H4 (cell line): ENCODE data around the gene OR1I1. TPM values are rescaled to one million over a fixed set of nuclear protein-coding genes. Genes with fewer than 3 reads are reported as not detected.

Experiments used
- DNase-seq: peaks from one replicate; pipeline ENCODE4 v3.0.0-alpha.2; 2015; ENCODE audit warnings: low spot score
- total RNA-seq: library from RNA; depleted of rRNA; stranded (reverse); fragments of >200 nt; shearing (Covaris generic); gene quantifications from 2 replicates; pipeline ENCODE4 v1.2.3, GENCODE V29; 2014

The OR1I1 gene
- total RNA-seq, 1 experiment from 2014 or later, result not detected

DNA sequence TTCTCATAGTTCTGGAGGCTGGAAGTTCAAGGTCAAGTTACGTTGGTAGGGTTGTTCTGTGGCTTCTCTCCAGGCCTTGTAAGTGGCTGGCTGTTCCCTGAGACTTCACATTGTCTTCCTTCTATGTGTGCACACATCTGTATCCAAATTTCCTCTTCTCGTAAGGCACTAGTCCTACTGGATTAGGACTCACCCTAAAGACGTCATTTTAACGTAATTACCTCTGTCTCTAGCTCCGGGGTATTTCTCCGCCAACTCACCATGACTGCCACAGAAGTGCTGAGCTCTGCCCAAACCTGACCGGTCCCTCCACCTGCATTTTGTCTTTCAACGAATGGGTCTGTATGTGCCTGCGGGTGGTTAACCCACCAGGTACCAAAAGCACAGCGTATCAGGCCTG, 16.4 kb downstream of the OR1I1 start:
- DNase-seq, result no peak

DNA sequence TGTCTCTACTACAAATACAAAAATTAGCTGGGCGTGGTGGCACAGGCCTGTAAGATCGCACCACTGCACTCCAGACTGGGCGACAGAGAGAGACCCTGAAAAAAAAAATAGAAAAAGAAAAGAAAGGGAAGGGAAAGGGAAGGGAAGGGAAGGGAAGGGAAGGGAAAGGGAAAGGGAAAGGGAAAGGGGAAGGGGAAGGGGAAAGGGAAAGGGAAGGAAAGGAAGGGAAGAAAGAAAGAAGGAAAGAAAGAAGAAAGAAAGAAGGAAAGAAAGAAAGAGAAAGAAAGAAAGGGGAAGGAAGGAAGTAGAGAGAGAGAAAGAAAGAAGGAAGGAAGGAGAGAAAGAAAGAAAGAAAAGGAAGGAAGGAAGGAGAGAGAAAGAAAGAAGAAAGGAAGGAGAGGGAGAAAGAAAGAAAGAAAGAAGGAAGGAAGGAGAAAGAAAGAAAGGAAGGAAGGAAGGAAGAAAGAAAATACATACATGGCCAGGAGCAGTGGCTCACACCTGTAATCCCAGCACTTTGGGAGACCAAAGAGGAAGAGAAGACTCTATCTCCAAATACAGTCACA, 17.1 kb downstream of the OR1I1 start:
- DNase-seq, result no peak

DNA sequence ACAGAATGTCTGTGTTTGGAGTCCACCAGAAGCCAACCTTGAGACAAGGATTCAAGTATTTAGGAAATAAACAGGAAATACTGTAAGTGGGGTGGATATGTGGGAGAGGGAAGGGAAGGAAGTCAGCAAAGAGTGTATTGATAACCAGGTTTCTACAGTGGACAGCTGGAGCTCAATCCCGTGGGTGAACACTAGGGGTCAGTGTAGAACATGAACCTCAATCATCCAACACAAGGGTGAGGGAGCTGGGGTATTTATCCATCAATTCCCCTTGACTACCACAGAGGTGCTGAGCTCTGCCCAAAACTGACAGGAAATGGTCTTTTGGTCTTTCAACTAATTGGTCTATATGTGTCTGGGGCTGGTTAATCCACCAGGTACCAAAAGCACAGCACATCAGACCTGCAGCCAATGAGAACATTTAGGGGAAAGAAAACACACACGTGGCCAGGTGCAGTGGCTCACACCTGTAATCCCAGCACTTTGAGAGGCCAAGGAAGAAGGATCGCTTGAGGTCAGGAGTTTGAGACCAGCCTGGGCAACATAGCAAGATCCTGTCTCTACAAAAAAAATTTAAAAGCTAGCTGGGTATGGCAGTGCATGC, 19.6 kb downstream of the OR1I1 start:
- peak; percentile 57 for DNase-seq

DNA sequence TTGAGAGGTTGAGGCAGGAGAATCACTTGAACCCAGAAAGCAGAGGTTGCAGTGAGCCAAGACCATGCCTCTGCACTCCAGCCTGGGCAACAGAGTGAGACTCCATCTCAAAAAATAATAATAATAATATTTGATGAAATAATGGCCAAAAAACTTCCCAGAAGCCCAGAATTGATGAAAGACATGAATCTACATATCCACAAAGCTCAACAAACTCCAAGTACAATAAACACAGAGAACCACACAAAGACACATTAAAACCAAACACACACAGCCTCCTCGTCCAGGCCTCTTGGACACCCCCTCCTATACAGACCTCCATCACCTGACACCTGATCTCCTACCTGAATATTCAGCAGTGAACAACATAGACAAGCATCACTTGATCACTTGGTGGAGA, 22.0 kb downstream of the OR1I1 start:
- no peak for DNase-seq

DNA sequence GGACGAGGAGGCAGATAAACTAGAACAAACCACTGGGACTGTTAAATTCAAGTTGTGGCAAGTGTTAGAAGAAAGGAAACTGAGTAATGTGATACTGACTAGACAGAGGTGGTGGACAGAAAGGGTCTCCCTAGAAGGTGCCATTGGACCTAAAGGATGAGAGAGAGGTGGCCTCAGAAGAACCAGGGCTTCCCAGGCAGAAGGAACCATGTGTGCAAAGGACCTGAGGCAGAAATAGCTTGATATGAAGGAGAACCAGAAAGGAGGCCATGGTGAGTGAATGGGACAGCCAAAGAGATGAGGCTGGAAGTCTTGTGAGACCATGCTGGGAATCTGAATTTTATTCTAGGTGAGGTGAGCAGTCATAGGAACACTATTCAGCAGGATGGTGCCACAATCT, 22.4 kb downstream of the OR1I1 start:
- no peak for DNase-seq

DNA sequence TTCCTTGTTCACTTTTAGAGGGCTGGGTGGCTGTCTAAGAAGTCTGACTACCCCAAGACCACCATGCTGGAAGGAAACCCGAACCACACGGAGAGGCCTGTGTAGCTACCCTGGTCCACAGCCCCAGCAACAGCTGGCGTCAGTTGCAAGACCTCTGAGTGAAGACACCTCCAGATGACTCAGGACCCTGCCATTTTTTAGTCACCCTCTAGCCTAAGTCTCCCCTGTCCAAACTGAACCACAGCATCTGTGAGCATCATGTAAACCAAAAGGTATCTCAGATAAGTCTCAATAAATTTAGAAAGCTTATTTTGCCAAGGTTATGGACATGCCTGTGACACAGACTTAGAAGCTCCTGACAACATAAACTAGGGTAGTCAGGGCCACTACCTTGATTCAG, 23.0 kb downstream of the OR1I1 start:
- no peak for DNase-seq

DNA sequence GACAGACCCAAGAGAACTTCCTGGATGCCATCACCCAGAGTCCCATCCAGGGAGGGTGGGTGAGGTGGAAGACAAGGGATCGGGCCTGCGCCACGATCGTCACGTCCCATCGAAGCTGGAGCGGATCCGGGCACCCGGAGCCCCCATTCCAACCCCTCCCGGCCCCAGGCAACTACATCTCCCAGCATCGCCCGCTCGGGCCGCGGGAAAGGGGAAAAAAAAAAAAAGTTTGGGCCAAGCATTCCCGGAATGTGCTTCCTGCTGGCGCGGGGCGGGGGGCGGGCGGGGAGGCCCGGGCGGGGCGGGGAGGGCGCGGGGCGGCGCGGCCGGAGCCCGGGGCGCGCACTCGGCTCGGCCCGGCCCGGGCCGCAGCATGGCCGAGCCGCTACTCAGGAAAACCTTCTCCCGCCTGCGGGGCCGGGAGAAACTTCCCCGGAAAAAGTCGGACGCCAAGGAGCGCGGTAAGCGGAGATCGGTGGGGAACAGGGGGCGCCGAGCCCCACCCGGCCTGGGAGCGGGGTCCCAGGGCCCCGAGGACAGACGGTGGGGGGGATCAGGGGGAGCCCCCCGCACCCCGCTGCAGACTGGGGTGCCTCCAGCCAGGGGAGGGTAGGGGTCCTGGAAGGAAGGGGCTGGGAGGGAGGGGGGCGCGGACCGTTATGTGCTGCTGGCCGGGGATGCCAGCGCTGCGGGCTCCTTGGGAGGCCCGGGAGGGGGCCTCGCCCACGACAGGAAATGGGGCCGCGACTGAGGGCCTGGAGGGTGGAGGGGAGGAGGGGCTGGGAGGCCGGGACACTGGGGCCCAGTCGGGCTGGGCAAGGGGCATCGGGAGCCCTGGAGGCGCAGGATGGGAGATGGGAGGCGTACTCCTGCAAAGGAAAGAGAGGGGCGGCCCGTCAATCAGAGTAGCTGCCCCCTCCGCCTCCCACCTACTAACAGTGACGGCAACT, 25.3 kb downstream of the OR1I1 start, which contains the start of gene SYDE1:
Gene SYDE1, plus strand, starts transcription at position 341 of the 950 bp plus-strand sequence. Its CDS starts 33 bp downstream, at position 374.
- peak; percentile 42 for DNase-seq

DNA sequence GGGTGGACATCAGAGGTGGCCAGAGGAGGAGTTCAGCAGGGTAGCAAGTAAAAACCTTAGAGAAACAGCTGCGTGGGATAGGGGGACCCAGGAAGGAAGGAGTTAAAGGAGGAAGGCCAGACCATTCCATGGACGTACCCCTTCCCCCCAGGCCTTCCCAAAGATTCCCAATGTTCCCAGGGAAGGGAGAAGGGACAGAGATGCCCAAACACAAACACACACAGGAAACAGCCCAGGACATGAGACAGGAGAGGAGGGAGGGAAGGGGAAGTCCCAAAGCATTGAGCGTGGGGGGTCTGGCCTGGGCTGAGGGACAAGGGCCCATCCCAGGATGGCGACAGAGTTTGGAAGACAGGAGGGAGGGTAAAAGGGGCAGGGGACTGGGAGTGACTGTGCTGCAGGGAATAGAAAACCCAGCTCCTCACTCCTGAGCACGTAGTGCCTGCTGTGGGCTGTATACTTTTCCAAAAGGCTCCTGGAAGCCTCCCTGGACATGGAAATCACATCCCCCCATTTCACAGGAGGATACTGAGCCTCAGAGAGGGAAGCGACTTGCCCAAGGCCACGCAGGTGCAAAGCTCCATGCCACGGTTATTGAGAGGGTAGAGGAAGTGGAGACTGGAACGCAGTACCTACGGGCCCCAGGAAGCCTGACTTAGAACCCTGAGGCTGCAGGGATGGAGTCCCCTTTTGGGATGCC, 26.3 kb downstream of the OR1I1 start:
- no peak for DNase-seq

DNA sequence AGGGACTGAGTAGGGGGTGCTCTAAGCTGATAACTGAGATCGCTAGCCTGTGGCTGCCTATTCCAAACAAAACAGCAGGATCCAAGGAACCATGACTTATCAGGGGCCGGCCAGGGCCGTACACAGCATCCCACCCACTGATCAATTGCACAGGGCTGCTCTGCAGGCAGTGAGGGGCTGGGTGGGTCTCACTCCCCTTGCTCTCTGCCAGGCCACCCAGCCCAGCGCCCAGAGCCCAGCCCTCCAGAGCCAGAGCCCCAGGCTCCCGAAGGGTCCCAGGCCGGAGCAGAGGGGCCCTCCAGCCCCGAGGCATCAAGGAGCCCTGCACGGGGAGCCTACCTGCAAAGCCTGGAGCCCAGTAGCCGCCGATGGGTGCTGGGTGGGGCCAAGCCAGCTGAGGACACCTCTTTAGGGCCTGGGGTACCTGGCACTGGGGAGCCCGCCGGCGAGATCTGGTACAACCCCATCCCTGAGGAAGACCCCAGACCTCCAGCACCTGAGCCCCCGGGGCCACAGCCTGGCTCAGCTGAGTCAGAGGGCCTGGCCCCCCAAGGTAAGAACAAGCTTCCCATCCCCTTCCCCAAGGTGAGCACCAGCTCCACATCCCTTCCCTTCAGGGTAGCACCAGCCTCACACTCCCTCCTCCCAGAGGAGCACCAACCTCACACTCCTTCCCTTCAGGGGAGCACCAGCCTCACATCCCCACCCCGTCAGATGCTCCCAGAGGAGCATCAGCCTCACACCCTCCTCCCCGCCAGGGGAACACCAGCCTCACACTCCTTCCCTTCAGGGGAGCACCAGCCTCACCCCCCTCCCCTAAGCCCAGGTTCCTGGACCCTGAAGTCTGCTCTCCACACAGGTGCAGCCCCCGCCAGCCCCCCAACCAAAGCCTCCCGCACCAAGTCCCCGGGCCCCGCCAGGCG, 27.1 kb downstream of the OR1I1 start:
- no peak for DNase-seq

DNA sequence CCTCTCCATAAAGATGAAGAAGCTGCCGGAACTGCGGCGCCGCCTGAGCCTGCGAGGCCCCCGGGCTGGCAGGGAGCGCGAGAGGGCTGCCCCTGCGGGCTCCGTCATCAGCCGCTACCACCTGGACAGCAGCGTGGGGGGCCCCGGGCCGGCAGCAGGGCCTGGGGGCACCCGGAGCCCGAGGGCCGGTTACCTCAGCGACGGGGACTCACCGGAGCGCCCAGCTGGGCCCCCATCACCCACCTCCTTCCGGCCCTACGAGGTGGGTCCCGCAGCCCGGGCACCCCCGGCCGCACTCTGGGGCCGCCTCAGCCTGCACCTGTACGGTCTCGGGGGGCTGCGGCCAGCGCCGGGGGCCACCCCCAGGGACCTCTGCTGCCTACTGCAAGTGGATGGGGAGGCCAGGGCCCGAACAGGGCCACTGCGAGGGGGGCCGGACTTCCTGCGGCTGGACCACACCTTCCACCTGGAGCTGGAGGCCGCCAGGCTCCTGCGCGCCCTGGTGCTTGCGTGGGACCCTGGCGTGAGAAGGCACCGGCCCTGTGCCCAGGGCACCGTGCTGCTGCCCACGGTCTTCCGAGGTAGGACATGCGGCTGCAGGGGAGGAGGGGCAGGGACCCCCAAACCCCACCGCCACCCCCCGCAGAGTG, 27.9 kb downstream of the OR1I1 start:
- DNase-seq, result no peak

DNA sequence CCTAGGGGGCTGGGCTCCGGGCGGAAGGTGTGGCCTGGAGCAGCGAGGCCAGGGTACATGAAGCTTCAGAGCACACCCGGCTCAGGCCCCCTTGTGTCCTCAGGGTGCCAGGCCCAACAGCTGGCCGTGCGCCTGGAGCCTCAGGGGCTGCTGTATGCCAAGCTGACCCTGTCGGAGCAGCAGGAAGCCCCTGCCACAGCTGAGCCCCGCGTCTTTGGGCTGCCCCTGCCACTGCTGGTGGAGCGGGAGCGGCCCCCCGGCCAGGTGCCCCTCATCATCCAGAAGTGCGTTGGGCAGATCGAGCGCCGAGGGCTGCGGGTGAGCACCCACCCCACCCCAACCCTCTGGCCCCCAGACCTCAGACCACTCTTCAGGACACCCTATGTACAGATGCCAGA, 28.4 kb downstream of the OR1I1 start:
- DNase-seq, result no peak

DNA sequence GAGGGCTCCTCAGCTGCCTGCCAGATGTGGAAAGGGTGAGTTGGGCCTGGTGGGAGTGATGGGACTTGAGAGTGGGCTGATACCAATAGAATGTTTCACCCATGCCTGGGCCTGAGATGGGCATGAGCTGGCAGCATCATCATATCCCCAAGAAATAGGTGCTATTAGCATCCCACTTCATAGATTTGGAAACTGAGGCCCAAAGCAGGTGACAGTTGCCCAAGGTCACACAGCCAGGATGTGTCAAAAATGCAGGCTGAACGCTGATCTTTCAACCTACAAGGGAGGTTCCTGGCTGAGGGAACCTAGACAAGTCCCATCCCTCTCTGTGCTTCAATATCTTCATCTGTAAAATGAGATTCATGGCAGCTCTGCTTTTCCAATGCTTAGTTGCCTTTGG, 29.7 kb downstream of the OR1I1 start:
- no peak for DNase-seq

DNA sequence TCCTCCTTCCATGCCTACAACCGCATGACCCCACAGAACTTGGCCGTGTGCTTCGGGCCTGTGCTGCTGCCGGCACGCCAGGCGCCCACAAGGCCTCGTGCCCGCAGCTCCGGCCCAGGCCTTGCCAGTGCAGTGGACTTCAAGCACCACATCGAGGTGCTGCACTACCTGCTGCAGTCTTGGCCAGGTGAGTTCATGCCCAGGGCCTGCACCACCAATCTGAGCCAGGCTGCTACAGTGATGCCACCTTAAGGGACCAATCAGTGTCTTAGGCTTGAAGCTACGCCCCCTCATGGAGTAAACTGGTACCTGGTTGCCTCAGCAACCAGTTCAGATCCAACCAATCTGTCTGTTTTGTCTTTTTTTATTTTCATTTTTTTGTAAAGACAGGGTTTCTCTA, 30.4 kb downstream of the OR1I1 start:
- no peak for DNase-seq

DNA sequence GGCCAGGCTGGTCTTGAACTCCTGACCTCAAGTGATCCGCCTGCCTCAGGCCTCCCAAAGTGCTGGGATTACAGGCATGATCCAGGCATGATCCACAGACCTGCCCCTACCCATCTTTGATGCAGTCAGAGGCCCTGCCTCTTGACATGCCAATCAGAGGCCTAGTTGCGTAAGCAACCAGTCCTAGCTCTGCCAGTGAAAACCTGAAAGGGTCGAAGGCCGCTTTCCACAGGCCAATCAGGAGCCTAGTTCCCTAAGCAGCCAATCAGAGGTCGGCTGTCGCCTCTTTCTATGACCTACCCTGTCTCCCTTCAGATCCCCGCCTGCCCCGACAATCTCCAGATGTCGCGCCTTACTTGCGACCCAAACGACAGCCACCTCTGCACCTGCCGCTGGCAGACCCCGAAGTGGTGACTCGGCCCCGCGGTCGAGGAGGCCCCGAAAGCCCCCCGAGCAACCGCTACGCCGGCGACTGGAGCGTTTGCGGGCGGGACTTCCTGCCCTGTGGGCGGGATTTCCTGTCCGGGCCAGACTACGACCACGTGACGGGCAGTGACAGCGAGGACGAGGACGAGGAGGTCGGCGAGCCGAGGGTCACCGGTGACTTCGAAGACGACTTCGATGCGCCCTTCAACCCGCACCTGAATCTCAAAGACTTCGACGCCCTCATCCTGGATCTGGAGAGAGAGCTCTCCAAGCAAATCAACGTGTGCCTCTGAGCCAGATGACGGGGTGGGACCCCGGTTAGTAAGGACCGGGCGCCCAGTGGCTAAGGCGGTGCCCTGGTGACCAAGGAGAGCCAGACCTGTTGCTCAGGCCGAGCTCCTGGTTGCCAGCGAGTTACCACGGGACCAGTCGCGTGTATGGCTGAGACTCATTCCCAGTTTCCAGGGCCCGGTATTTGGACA, 31.5 kb downstream of the OR1I1 start:
- no peak for DNase-seq

DNA sequence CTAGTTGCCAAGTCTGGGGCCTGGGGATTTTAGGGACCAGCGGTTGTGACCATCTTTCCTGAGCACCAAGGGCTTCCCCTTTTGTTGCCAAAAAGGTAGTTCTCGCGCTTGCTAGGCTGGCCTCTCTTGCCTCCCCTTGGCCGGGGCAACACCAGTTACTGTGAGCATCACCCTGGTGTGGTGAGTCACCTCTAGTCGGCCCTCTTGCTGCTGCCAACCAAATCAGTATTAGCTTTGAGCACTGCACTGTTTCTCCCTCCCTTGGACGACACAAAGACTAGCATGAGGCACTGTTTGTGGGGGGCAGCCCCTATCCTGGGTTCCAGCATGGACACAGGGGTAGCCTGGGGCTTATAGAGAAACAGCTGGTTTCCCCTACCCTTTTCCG, 32.1 kb downstream of the OR1I1 start:
- no peak for DNase-seq

DNA sequence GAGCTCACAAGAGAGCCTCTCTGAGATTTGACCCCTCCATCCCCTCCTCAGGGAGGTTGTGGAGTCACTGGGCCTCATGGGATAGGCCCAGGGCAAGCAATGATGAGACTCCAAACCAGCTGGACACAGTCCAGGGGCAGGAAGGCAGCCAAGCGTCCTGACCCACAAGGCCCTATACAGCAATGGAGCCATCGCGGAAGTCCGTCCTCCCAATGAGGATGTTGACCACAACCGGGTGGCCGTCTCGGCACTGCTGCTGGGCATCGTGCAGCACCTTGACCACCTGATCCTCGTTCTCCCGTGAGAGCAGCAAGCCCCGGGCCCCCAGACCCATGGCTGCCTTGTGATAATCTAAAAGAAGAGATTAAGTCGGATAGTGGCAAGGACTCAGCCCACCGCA, 33.1 kb downstream of the OR1I1 start:
- no peak for DNase-seq

DNA sequence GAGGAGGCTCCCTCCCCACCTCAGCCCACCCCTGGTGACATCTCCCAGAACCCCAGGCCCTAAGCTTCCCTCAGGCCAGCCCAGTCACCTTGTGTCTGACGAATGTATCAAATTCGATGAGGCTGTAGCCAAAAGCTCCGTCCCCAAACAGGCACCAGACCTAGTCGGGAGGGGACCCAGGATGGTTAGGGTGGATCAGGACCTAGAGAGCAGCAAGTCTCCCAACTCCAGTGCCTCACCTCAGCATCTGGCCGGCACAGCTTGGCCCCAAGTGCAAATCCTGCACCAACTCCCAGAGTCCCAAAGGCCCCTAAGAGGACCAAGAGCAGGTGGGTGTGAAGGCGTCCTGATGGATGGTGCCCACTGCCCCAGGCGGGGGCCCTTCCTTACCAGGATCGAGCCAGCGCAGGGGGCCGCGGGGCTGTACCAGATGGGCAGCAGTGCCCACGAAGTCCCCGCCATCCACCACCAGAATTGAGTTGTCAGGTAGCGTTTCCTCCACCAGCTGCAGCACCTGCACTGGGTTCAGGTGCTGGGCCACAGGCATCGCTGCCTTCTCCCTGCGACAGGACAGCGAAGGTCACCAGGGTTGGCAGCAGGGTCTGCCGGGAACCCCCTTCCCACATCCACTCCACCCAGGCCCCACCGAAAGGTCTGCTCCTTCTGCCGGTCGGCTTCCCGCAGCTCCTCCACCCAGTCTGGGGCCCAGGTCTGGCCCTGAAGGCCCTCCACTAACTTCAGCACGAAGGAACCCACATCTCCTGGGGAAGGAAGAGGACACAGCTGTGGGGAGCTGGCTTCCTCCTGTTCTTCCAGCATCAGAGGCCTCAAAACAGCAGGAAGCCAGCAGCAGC, 34.0 kb downstream of the OR1I1 start:
- DNase-seq, result no peak

DNA sequence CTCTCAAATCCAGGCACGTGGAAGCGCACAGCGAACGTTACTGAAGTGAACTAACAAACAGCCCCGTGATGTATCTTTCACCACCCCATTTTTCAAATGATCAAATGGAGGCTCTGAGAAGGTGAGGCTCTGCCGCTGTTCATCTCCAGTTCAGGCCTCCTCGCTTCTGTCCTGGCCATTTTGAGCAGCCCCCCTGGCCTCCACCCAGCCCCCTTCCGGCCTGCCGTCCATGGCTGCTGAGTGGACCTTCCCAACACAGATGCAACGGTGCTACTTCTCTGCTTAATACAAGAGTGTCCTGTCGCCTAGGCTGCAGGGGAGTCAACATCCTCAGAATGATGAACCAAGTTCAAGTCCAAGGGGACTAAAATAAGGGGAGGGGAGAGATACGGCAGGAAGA, 34.8 kb downstream of the OR1I1 start:
- DNase-seq, result no peak

DNA sequence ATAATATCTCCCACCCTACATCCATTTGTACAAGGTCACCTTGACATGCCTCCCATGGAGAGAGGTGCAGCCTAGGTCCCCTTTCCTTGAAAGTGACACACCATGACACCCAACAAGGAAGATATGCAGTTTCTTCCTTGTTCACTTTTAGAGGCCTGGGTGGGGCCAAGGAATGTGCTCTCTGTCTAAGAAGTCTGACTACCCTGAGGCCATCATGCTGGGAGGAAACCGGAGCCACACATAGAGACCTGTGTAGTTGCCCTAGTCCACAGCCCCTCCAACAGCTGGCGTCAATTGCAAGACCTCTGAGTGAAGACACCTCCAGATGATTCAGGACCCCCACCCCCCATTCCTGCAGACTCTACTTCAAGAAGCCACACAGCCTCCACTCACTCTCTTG, 36.2 kb downstream of the OR1I1 start:
- DNase-seq, result no peak
